Measurements from ENCODE around the gene SMIM13.

SMIM13 gene

DNA sequence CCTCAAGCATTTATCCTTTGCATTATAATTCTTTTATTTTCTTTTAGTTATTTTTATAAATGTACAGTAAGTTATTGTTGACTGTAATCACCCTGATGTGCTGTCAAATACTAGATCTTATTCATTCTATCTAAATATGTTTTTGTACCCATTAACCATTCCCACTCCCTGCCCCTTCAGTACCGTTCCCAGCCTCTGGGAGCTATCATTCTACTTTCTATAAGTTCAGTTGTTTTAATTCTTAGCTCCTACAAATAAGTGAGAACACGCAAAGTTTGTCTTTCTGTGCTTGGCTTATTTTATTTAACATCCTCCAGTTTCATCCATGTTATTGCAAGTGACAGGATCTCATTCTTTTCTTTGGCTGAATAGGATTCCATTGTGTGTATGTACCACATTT is 30.3 kb downstream of the SMIM13 start:
- no peak for TF ChIP-seq EZH2phosphoT487 (IDR thresholded peaks at IDR 0.05; ENCODE audit: borderline replicate concordance, low read length)
- no peak for TF ChIP-seq CTCF (IDR thresholded peaks at IDR 0.05; ENCODE audit: low read depth, low read length, poor library complexity, severe bottlenecking)
- no peaks in the 10 kb centered on the region for H3F3A ChIP-seq (ENCODE audit: control insufficient read depth, insufficient read depth)
- no peaks in the 10 kb centered on the region for H3K9me2 ChIP-seq (replicated peaks; ENCODE audit: control insufficient read depth, low read length)
- peaks cover 82% of the 10 kb centered on the region for H3K79me2 ChIP-seq (ENCODE audit: control insufficient read depth, low read length)
- no peak overlapping the region for H3K27ac ChIP-seq (ENCODE audit: low read depth, low read length)
- H3K27me3 ChIP-seq (ENCODE audit: control insufficient read depth, low read length): no peaks in the 10 kb centered on the region
- no peak overlapping the region for H3K4me2 ChIP-seq (ENCODE audit: low read length)
- H3K36me3 ChIP-seq (ENCODE audit: control insufficient read depth, low read length): 0 out of 2 replicates have a peak, but pooled peaks cover 2% of the 10 kb centered on the region
- no peaks in the 10 kb centered on the region for H3K9me3 ChIP-seq (ENCODE audit: control insufficient read depth, insufficient read depth, low read length)
- H3K4me1 ChIP-seq (ENCODE audit: control insufficient read depth, low read length): no peaks in the 10 kb centered on the region; the same call in 1 of the 2 replicates
- no peak overlapping the region for H3K4me3 ChIP-seq (ENCODE audit: low read length)
- no peaks in the 10 kb centered on the region for H4K20me1 ChIP-seq (ENCODE audit: control insufficient read depth, insufficient read depth, low read depth, low read length)

DNA sequence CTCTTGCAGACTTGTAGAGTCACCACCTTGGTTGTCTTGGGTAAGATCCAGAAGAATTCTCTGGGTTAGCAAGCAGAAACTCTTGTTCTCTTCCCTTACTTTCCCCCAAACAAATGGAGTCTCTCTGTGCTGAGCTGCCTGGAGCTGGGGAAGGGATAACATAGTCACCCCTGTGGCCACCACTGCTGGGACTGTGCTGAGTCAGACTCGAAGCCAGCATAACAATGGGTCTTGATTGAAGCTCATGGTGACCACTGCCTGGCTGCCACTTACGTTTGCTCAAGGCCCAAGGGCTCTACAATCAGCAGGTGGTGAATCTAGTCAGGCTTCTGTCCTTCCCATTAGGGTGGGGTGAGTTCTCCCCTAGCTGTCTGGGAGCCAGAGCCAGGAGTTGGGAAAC is 33.2 kb downstream of the SMIM13 start:
- Histone ChIP-seq H3F3A (ENCODE audit: control insufficient read depth, insufficient read depth) (no peaks in the 10 kb centered on the region), H3K27me3 (ENCODE audit: control insufficient read depth, low read length) (no peaks in the 10 kb centered on the region), H3K4me2 (ENCODE audit: low read length) (no peak overlapping the region), H3K9me2 (replicated peaks; ENCODE audit: control insufficient read depth, low read length) (no peaks in the 10 kb centered on the region), H3K9me3 (ENCODE audit: control insufficient read depth, insufficient read depth, low read length) (no peaks in the 10 kb centered on the region), H3K4me1 (ENCODE audit: control insufficient read depth, low read length) (no peaks in the 10 kb centered on the region), H4K20me1 (ENCODE audit: control insufficient read depth, insufficient read depth, low read depth, low read length) (no peaks in the 10 kb centered on the region), H3K27ac (ENCODE audit: low read depth, low read length) (no peak overlapping the region), H3K4me3 (ENCODE audit: low read length) (no peak overlapping the region), H3K79me2 (ENCODE audit: control insufficient read depth, low read length) (peaks cover 81% of the 10 kb centered on the region), H3K36me3 (ENCODE audit: control insufficient read depth, low read length) (0 out of 2 replicates have a peak, but pooled peaks cover 2% of the 10 kb centered on the region)
- no peak for TF ChIP-seq EZH2phosphoT487 (IDR thresholded peaks at IDR 0.05; ENCODE audit: borderline replicate concordance, low read length)
- no peak for TF ChIP-seq CTCF (IDR thresholded peaks at IDR 0.05; ENCODE audit: low read depth, low read length, poor library complexity, severe bottlenecking)

GRCh38 chr6:11128608-11129007 is 35.0 kb downstream of the SMIM13 start:
- Histone ChIP-seq H3K9me3 (ENCODE audit: control insufficient read depth, insufficient read depth, low read length) (no peaks in the 10 kb centered on the region), H3F3A (ENCODE audit: control insufficient read depth, insufficient read depth) (no peaks in the 10 kb centered on the region), H3K79me2 (ENCODE audit: control insufficient read depth, low read length) (peaks cover 73% of the 10 kb centered on the region), H4K20me1 (ENCODE audit: control insufficient read depth, insufficient read depth, low read depth, low read length) (no peaks in the 10 kb centered on the region), H3K27ac (ENCODE audit: low read depth, low read length) (no peak overlapping the region), H3K4me2 (ENCODE audit: low read length) (no peak overlapping the region), H3K4me3 (ENCODE audit: low read length) (no peak overlapping the region), H3K27me3 (ENCODE audit: control insufficient read depth, low read length) (no peaks in the 10 kb centered on the region), H3K36me3 (ENCODE audit: control insufficient read depth, low read length) (0 out of 2 replicates have a peak, but pooled peaks cover 2% of the 10 kb centered on the region), H3K9me2 (replicated peaks; ENCODE audit: control insufficient read depth, low read length) (no peaks in the 10 kb centered on the region), H3K4me1 (ENCODE audit: control insufficient read depth, low read length) (no peaks in the 10 kb centered on the region)
- TF ChIP-seq EZH2phosphoT487 (IDR thresholded peaks at IDR 0.05; ENCODE audit: borderline replicate concordance, low read length) (no peak), CTCF (IDR thresholded peaks at IDR 0.05; ENCODE audit: low read depth, low read length, poor library complexity, severe bottlenecking) (no peak)

Measured in DOHH2 (cell line).